HepG2 (cell line): ENCODE data around the gene SOCS3. TPM values are rescaled to one million over a fixed set of nuclear protein-coding genes. Genes with fewer than 3 reads are reported as not detected.
A peak's percentile ranks its signal among the peaks of the same experiment; 100 is the strongest.

Source experiments
- AHR ChIP-seq: IDR thresholded peaks from 2 replicates; pipeline ENCODE4 v1.6.1; 2018; ENCODE audit warnings: missing genetic modification reagents, missing compliant biosample characterization
- ARNTL ChIP-seq: sonication (generic); formaldehyde crosslinking; IDR thresholded peaks from 2 replicates; pipeline ENCODE4 v1.4.0; 2020; ENCODE audit warnings: mild to moderate bottlenecking, missing genetic modification reagents
- ISL2 ChIP-seq: sonication (generic); formaldehyde crosslinking; IDR thresholded peaks from 2 replicates; pipeline ENCODE4 v1.5.0; 2020; ENCODE audit warnings: missing genetic modification reagents
- NFYC ChIP-seq: IDR thresholded peaks from 2 replicates; pipeline ENCODE4 v1.6.1; 2016; ENCODE audit warnings: missing genetic modification reagents, missing compliant biosample characterization
- NR2F6 ChIP-seq, 2 experiments: IDR thresholded peaks; 2 replicates each; pipeline ENCODE4 v1.6.1; 2016; ENCODE audit warnings: antibody characterized with exemption in 1 of 2, mild to moderate bottlenecking in 1 of 2
- PHF21A ChIP-seq: sonication (generic); formaldehyde crosslinking; IDR thresholded peaks from 2 replicates; pipeline ENCODE4 v1.5.0; 2020; ENCODE audit warnings: mild to moderate bottlenecking, missing genetic modification reagents
- RORA ChIP-seq: sonication (generic); formaldehyde crosslinking; IDR thresholded peaks from 2 replicates; pipeline ENCODE4 v1.5.0; 2020; ENCODE audit warnings: mild to moderate bottlenecking, missing genetic modification reagents, moderate library complexity
- STAT5B ChIP-seq: sonication (generic); formaldehyde crosslinking; IDR thresholded peaks from 2 replicates; pipeline ENCODE4 v1.4.0; 2020; ENCODE audit warnings: missing genetic modification reagents
- TCF7 ChIP-seq: sonication (generic); IDR thresholded peaks from 2 replicates; pipeline ENCODE4 v1.6.1; 2016; ENCODE audit warnings: antibody characterized with exemption, low read depth
- U2AF1 ChIP-seq: fragments of 200-400 bp; formaldehyde crosslinking; optimal IDR thresholded peaks from 2 replicates; pipeline ENCODE3; 2017; ENCODE audit warnings: mild to moderate bottlenecking, low read depth, low read length
- ZFP90 ChIP-seq: sonication (generic); formaldehyde crosslinking; IDR thresholded peaks from 2 replicates; pipeline ENCODE4 v1.8.0; 2022; ENCODE audit warnings: missing genetic modification reagents, mild to moderate bottlenecking, inconsistent platforms, borderline replicate concordance
- ZNF207 ChIP-seq: fragments of 450-650 bp; IDR thresholded peaks from 2 replicates; pipeline ENCODE4 v1.6.1; 2016; ENCODE audit warnings: antibody characterized with exemption, borderline replicate concordance
- ZNF547 ChIP-seq: sonication (generic); formaldehyde crosslinking; IDR thresholded peaks from 2 replicates; pipeline ENCODE4 v1.5.1; 2020; ENCODE audit warnings: mild to moderate bottlenecking, missing genetic modification reagents
- polyA plus RNA-seq, 8 experiments: library from polyadenylated mRNA; depleted of rRNA in 3 of 8; stranded (reverse) in 7 of 8; unstranded in 1 of 8; fragments of >200 nt; fragmentation: Illumina TruSeq in 4 of 8; extraction: Trizol in 4 of 8; gene quantifications; 2 replicates each; pipeline versions ENCODE4 v1.2.1 to v1.2.3, GENCODE V29; 2011 to 2016; ENCODE audit warnings: low read depth in 4 of 8, missing spikeins in 1 of 8, mixed read lengths in 1 of 8; ENCODE audit not compliant: insufficient read depth in 1 of 8
- total RNA-seq, 5 experiments: library from RNA; depleted of rRNA; stranded (reverse); fragments of >200 nt; fragmentation: Illumina TruSeq; extraction: Trizol; gene quantifications; 2 replicates each; pipeline ENCODE4 v1.2.3, GENCODE V29; 2016; ENCODE audit warnings: low read depth in 1 of 5
- TF ChIP-seq, protein P1 (sequence below): sonication (generic); formaldehyde crosslinking; conservative IDR thresholded peaks from 2 replicates; pipeline ENCODE4 v1.8.0; 2022; ENCODE audit warnings: mild to moderate bottlenecking, moderate library complexity, missing genetic modification reagents
- TF ChIP-seq, protein P2 (sequence below): sonication (generic); IDR thresholded peaks from 2 replicates; pipeline ENCODE4 v1.6.1; 2016; ENCODE audit warnings: low read depth, borderline replicate concordance
- TF ChIP-seq, protein P3 (sequence below): sonication (generic); formaldehyde crosslinking; IDR thresholded peaks from 2 replicates; pipeline ENCODE4 v1.5.1; 2020; ENCODE audit warnings: mild to moderate bottlenecking, moderate library complexity, missing genetic modification reagents
- TF ChIP-seq, protein P4 (sequence below): sonication (generic); formaldehyde crosslinking; IDR thresholded peaks from 2 replicates; pipeline ENCODE4 v1.9.0; 2021; ENCODE audit warnings: missing genetic modification reagents, borderline replicate concordance
- TF ChIP-seq, protein P5 (sequence below): sonication (generic); formaldehyde crosslinking; IDR thresholded peaks from 2 replicates; pipeline ENCODE4 v1.8.1; 2023; ENCODE audit warnings: mild to moderate bottlenecking, missing genetic modification reagents
- TF ChIP-seq, protein P6 (sequence below): sonication (generic); formaldehyde crosslinking; IDR thresholded peaks from 2 replicates; pipeline ENCODE4 v1.4.0; 2020; ENCODE audit warnings: missing genetic modification reagents

SOCS3 gene
- total and polyA plus RNA-seq, 2 of the 13 experiments (the other 11 are each of a cell fraction or from before 2014, with no cell fraction given), result 0.77 to 2.4 TPM

- TF ChIP-seq, protein P1, sequence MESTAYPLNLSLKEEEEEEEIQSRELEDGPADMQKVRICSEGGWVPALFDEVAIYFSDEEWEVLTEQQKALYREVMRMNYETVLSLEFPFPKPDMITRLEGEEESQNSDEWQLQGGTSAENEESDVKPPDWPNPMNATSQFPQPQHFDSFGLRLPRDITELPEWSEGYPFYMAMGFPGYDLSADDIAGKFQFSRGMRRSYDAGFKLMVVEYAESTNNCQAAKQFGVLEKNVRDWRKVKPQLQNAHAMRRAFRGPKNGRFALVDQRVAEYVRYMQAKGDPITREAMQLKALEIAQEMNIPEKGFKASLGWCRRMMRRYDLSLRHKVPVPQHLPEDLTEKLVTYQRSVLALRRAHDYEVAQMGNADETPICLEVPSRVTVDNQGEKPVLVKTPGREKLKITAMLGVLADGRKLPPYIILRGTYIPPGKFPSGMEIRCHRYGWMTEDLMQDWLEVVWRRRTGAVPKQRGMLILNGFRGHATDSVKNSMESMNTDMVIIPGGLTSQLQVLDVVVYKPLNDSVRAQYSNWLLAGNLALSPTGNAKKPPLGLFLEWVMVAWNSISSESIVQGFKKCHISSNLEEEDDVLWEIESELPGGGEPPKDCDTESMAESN (CRISPR knock-in tag), result peak; percentile 62; the same call in 1 of the 2 replicates
- TF ChIP-seq NFYC (CRISPR knock-in tag) (no peak), ZNF207 (no peak), RORA (CRISPR knock-in tag) (no peak), ZNF547 (CRISPR knock-in tag) (peak; percentile 63; the same call in 1 of the 2 replicates), TCF7 (no peak), NR2F6 (IDR thresholded peaks at IDR 0.05) (no peak), NR2F6 (CRISPR knock-in tag; IDR thresholded peaks at IDR 0.05) (peak; percentile 73), STAT5B (CRISPR knock-in tag) (no peak), ZFP90 (CRISPR knock-in tag) (peak; percentile 85; the same call in 1 of the 2 replicates), ARNTL (CRISPR knock-in tag) (no peak), AHR (peak; percentile 53; the same call in 1 of the 2 replicates), ISL2 (CRISPR knock-in tag) (peak; percentile 66), PHF21A (CRISPR knock-in tag) (peak; percentile 25; the same call in 1 of the 2 replicates), U2AF1 (peak; percentile 90)
- TF ChIP-seq, protein P2, sequence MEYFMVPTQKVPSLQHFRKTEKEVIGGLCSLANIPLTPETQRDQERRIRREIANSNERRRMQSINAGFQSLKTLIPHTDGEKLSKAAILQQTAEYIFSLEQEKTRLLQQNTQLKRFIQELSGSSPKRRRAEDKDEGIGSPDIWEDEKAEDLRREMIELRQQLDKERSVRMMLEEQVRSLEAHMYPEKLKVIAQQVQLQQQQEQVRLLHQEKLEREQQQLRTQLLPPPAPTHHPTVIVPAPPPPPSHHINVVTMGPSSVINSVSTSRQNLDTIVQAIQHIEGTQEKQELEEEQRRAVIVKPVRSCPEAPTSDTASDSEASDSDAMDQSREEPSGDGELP, result 0 out of 2 replicates have a peak, but pooled peaks have one; percentile 29
- TF ChIP-seq, protein P3, sequence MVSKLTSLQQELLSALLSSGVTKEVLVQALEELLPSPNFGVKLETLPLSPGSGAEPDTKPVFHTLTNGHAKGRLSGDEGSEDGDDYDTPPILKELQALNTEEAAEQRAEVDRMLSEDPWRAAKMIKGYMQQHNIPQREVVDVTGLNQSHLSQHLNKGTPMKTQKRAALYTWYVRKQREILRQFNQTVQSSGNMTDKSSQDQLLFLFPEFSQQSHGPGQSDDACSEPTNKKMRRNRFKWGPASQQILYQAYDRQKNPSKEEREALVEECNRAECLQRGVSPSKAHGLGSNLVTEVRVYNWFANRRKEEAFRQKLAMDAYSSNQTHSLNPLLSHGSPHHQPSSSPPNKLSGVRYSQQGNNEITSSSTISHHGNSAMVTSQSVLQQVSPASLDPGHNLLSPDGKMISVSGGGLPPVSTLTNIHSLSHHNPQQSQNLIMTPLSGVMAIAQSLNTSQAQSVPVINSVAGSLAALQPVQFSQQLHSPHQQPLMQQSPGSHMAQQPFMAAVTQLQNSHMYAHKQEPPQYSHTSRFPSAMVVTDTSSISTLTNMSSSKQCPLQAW, result peak; percentile 60; the same call in 1 of the 2 replicates
- TF ChIP-seq, protein P4, sequence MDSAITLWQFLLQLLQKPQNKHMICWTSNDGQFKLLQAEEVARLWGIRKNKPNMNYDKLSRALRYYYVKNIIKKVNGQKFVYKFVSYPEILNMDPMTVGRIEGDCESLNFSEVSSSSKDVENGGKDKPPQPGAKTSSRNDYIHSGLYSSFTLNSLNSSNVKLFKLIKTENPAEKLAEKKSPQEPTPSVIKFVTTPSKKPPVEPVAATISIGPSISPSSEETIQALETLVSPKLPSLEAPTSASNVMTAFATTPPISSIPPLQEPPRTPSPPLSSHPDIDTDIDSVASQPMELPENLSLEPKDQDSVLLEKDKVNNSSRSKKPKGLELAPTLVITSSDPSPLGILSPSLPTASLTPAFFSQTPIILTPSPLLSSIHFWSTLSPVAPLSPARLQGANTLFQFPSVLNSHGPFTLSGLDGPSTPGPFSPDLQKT (CRISPR knock-in tag), result 0 out of 2 replicates have a peak, but pooled peaks have one; percentile 62
- TF ChIP-seq, protein P5, sequence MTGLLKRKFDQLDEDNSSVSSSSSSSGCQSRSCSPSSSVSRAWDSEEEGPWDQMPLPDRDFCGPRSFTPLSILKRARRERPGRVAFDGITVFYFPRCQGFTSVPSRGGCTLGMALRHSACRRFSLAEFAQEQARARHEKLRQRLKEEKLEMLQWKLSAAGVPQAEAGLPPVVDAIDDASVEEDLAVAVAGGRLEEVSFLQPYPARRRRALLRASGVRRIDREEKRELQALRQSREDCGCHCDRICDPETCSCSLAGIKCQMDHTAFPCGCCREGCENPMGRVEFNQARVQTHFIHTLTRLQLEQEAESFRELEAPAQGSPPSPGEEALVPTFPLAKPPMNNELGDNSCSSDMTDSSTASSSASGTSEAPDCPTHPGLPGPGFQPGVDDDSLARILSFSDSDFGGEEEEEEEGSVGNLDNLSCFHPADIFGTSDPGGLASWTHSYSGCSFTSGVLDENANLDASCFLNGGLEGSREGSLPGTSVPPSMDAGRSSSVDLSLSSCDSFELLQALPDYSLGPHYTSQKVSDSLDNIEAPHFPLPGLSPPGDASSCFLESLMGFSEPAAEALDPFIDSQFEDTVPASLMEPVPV (CRISPR knock-in tag), result peak; percentile 67; the same call in 1 of the 2 replicates
- TF ChIP-seq, protein P6, sequence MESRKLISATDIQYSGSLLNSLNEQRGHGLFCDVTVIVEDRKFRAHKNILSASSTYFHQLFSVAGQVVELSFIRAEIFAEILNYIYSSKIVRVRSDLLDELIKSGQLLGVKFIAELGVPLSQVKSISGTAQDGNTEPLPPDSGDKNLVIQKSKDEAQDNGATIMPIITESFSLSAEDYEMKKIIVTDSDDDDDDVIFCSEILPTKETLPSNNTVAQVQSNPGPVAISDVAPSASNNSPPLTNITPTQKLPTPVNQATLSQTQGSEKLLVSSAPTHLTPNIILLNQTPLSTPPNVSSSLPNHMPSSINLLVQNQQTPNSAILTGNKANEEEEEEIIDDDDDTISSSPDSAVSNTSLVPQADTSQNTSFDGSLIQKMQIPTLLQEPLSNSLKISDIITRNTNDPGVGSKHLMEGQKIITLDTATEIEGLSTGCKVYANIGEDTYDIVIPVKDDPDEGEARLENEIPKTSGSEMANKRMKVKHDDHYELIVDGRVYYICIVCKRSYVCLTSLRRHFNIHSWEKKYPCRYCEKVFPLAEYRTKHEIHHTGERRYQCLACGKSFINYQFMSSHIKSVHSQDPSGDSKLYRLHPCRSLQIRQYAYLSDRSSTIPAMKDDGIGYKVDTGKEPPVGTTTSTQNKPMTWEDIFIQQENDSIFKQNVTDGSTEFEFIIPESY (CRISPR knock-in tag), result peak; percentile 78
Measured at GRCh38 chr17:78360371-78361224, 721 bp upstream of the SOCS3 start (continued).
